OCI-LY1 (cell line): ENCODE measurements around the gene UBE2S.

Experiments
- CTCF ChIP-seq: fragments of 200-600 bp; sonication (generic), shearing (Covaris generic); IDR thresholded peaks from 2 replicates; pipeline ENCODE4 v1.5.1; 2017; ENCODE audit warnings: mild to moderate bottlenecking, antibody characterized with exemption, low read length, moderate library complexity, mixed read lengths
- EZH2 ChIP-seq: fragments of 200-600 bp; sonication (generic), shearing (Covaris generic); IDR thresholded peaks from 2 replicates; pipeline ENCODE4 v1.8.0; 2017; ENCODE audit warnings: borderline replicate concordance, mixed run types, mild to moderate bottlenecking, antibody characterized with exemption, low read length, moderate library complexity, mixed read lengths

GRCh38 chr19:55383279-55384130 lies 24.1 kb downstream of the UBE2S start:
- no peak for TF ChIP-seq CTCF
- no peak for TF ChIP-seq EZH2
